Measurements from ENCODE around the gene DCUN1D4.

- TF ChIP-seq TAF1 (IDR thresholded peaks at IDR 0.05; ENCODE audit: low read depth) (no peak), EP300 (IDR thresholded peaks at IDR 0.05; ENCODE audit: borderline replicate concordance) (no peak), REST (IDR thresholded peaks at IDR 0.05; ENCODE audit: low read depth) (no peak), RAD21 (IDR thresholded peaks at IDR 0.05; ENCODE audit: low read depth) (no peak), YY1 (IDR thresholded peaks at IDR 0.05; ENCODE audit: low read depth) (no peak), MAX (IDR thresholded peaks at IDR 0.05) (no peak), NFIC (IDR thresholded peaks at IDR 0.05) (no peak)
These were observed 15.8 kb downstream of the DCUN1D4 start for GRCh38 chr4:51858605-51859202.

All from Ishikawa (cell line).